ENCODE results near the gene UNC5CL.
"Not testable (repeated sequence)": the region's sequence is repeated elsewhere in the genome, so short reads cannot be mapped to it uniquely, and the experiment has no call there.

UNC5CL gene

DNA sequence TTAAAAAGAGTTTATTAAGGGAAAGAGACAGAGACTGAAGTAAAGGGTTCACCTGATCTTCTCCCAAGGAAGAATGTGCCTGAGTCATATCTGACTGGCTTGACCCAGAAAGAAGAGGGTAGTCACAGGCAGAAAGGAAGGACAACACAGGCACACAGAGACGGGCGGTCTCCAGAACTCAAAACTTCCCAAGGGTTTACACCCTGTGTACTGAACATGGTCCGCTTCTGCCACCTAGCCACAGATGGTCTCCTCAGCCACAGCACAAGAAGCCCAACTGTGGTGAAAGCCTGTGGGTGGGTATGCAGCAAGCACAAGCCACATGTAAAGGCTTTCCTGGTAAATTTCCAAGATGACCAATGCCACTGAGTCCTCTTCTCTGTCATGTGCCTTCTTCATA is 17.2 kb downstream of the UNC5CL start:
- no peak overlapping the region for H3K4me3 ChIP-seq (ENCODE audit: low read depth, low read length)
- TF ChIP-seq, protein P1, sequence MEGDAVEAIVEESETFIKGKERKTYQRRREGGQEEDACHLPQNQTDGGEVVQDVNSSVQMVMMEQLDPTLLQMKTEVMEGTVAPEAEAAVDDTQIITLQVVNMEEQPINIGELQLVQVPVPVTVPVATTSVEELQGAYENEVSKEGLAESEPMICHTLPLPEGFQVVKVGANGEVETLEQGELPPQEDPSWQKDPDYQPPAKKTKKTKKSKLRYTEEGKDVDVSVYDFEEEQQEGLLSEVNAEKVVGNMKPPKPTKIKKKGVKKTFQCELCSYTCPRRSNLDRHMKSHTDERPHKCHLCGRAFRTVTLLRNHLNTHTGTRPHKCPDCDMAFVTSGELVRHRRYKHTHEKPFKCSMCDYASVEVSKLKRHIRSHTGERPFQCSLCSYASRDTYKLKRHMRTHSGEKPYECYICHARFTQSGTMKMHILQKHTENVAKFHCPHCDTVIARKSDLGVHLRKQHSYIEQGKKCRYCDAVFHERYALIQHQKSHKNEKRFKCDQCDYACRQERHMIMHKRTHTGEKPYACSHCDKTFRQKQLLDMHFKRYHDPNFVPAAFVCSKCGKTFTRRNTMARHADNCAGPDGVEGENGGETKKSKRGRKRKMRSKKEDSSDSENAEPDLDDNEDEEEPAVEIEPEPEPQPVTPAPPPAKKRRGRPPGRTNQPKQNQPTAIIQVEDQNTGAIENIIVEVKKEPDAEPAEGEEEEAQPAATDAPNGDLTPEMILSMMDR (IDR thresholded peaks at IDR 0.05; ENCODE audit: borderline replicate concordance, insufficient read depth, low read depth, low read length), result no peak

GRCh38 chr6:41017663-41018062 is 21.4 kb downstream of the UNC5CL start:
- TF ChIP-seq, protein P1 (IDR thresholded peaks at IDR 0.05; ENCODE audit: borderline replicate concordance, insufficient read depth, low read depth, low read length), result no peak
- no peak overlapping the region for H3K4me3 ChIP-seq (ENCODE audit: low read depth, low read length)

GRCh38 chr6:41015860-41016259 is 23.2 kb downstream of the UNC5CL start:
- H3K4me3 ChIP-seq (ENCODE audit: low read depth, low read length), result not testable (repeated sequence)

DNA sequence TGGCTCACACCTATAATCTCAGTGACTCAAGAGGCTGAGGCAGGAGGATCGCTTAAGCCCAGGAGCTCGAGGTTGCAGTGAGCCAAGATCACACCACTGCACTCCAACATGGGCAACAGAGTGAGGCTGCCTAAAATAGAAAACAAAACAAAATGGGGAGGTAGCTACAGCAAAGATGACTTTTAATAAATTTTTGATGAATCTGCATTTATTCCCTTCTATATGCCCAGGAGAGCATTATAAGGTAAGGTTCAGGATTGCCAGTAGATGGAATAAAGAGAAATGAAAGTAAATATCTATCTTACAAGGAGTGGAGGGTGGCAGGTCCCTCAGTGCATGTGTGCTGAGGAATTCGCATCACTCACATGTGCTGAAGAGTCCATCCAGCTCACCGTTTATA is 24.2 kb downstream of the UNC5CL start:
- TF ChIP-seq, protein P1 (IDR thresholded peaks at IDR 0.05; ENCODE audit: borderline replicate concordance, insufficient read depth, low read depth, low read length), result no peak
- no peak overlapping the region for H3K4me3 ChIP-seq (ENCODE audit: low read depth, low read length)

DNA sequence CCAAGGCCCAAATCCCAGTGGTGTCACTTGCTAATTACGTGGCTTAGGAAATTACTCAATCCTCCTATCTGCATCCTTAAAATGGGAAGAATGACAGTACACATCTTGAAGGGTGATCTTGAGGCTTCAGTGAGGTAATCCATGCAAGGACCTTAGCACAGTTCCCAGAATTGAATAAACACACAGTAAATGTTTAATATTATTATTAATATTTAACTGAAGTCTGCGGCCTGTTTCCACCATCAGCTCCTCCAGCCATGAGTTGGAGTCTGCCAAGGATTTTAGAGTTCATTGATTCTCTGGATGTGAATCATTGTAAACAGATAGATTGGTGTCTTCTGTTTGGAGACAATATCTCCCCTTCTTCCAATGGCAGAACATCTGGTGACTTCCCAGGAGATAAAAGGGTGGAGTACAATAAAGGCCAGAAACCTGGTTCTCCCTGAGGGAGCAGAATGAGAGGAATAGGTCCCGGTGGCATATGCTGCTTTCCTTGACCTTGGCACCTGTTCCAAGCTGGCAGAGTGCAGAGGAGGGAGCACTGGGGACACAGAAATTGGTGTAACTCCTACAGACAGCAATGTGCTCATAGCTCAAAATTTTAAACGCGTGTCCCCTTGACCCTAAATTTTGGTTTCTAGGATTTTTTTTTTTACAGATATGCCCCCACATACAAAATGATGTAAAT is 25.4 kb downstream of the UNC5CL start:
- TF ChIP-seq, protein P1 (IDR thresholded peaks at IDR 0.05; ENCODE audit: borderline replicate concordance, insufficient read depth, low read depth, low read length), result no peak
- H3K4me3 ChIP-seq (ENCODE audit: low read depth, low read length), result no peak overlapping the region

DNA sequence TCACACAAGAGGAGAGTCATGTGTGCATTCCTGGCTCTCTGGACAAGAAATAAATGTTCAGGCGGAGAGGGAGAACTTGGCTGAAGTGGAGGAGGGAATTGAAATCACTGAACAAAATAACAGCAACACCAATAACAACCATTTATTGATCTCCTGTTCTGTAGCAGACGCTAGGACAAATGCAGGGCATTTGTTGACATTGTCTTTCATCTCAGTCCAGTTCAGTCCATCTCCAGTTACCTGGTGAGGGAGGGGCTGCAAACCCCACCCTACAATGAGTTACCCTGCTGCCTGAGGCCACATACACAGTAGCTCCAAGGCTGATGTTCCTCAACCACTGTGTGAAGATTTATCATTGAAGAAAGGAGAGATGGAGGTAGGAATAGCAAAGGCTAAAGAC is 27.3 kb downstream of the UNC5CL start:
- no peak overlapping the region for H3K4me3 ChIP-seq (ENCODE audit: low read depth, low read length)
- TF ChIP-seq, protein P1 (IDR thresholded peaks at IDR 0.05; ENCODE audit: borderline replicate concordance, insufficient read depth, low read depth, low read length), result no peak

- TF ChIP-seq, protein P1 (IDR thresholded peaks at IDR 0.05; ENCODE audit: borderline replicate concordance, insufficient read depth, low read depth, low read length), result no peak
- no peak overlapping the region for H3K4me3 ChIP-seq (ENCODE audit: low read depth, low read length)
Observed at GRCh38 chr6:41009669-41010068, 29.4 kb downstream of the UNC5CL start.

All from GM12875 (cell line).